ENCODE results near the gene ACTN4.

GRCh38 chr19:38662537-38663155 lies 15.2 kb downstream of the ACTN4 start:
- TF ChIP-seq CTCF (IDR thresholded peaks at IDR 0.05) = no peak
- no peak for TF ChIP-seq EZH2 (IDR thresholded peaks at IDR 0.05; ENCODE audit: borderline replicate concordance, insufficient read depth, low read depth, low read length, poor library complexity, severe bottlenecking)

All from B cell (primary cell).